ENCODE measurements around the gene OXTR. TPM values are rescaled to one million over a fixed set of nuclear protein-coding genes. Genes with fewer than 3 reads are reported as not detected.
A peak's percentile ranks its signal among the peaks of the same experiment; 100 is the strongest.

OXTR gene
- total RNA-seq, 1 donor from 2014 or later, result 5.3 TPM

DNA sequence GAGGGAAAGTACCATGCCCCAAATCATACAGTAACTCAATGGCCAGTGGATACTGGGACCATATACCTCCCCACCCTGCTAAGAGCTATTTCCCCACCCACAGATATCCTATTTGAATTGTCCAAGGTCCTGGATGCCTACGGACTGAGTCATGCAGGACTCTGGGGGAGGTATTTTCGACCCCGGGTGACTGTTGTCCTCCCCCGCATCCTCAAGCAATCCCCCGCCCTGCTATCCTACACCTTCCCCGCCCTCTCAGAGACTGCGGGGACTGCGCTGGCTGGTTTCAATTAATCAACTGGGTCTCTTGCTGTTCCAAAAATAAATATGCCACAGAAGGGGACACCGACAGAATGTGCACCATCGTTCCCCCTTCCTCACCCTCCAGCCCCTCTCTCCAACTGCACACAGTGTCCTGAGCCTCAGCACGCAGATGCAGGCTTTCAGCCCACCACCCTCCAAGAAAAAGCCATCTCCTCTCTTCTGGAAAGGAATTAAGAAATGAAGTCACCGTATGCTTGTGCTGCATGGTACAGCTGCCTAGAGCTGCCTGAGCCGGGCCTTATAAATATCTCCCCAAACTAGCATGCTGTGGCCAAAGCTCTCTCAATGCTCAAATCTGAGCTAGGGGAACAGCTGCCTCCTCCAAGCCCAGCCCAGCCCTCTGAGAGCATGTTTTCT, 27.7 kb downstream of the OXTR start:
- peaks cover 21% of the 10 kb centered on the region for H3K4me1 Mint-ChIP-seq
- no peak for DNase-seq (ENCODE audit: low read depth, low spot score)
- H3K9me3 Mint-ChIP-seq, result no peaks in the 10 kb centered on the region

DNA sequence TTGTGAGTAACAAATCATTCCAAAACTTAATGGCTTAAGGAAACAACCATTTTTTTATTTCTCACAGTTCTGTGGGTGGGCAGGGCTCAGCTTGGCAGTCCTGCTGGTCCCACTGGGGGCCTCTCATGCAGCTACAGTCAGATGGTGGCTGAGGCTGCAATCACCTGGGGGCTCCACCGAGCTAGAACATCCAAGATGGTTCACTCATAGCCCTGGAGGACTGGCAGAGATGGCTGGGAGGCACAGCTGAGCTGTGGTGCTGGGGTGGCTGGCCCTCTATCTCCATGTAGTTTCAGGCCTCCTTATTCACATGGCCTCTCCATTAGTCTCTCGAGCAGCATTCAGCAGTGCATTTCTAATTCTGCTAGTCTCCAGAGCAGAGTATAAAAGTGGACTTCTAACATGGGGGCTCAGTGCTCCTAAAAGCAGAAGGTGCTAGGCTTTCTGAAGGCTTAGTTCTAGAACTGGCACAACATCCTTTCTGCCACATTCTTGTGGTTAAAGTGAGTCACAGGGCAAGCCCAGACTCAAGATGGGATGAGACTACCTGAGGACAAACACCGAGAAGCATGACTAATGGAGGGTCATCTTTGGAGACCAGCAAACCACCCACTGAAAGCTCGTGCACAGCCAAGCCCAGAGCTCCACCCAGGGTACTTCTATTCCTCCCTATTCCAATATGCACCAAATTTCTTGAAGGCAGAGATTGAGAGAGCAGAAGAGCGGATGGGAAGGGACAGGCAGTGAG, 29.5 kb downstream of the OXTR start:
- Mint-ChIP-seq H3K9me3 (no peaks in the 10 kb centered on the region), H3K27ac (ENCODE audit: unreplicated experiment) (peak overlapping the region; percentile 44), H3K36me3 (ENCODE audit: low read depth) (no peaks in the 10 kb centered on the region), H3K27me3 (ENCODE audit: low read depth) (no peaks in the 10 kb centered on the region), H3K4me1 (peaks cover 21% of the 10 kb centered on the region), H3K4me3 (no peak overlapping the region)
- DNase-seq (ENCODE audit: low read depth, low spot score), result no peak
- TF ChIP-seq, protein P1, sequence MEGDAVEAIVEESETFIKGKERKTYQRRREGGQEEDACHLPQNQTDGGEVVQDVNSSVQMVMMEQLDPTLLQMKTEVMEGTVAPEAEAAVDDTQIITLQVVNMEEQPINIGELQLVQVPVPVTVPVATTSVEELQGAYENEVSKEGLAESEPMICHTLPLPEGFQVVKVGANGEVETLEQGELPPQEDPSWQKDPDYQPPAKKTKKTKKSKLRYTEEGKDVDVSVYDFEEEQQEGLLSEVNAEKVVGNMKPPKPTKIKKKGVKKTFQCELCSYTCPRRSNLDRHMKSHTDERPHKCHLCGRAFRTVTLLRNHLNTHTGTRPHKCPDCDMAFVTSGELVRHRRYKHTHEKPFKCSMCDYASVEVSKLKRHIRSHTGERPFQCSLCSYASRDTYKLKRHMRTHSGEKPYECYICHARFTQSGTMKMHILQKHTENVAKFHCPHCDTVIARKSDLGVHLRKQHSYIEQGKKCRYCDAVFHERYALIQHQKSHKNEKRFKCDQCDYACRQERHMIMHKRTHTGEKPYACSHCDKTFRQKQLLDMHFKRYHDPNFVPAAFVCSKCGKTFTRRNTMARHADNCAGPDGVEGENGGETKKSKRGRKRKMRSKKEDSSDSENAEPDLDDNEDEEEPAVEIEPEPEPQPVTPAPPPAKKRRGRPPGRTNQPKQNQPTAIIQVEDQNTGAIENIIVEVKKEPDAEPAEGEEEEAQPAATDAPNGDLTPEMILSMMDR (conservative IDR thresholded peaks at IDR 0.05), result no peak

More for the DNA sequence above, 27.7 kb downstream of the OXTR start:
- Mint-ChIP-seq H3K27ac (ENCODE audit: unreplicated experiment) (no peak overlapping the region), H3K4me3 (peak overlapping the region; percentile 5), H3K36me3 (ENCODE audit: low read depth) (no peaks in the 10 kb centered on the region), H3K27me3 (ENCODE audit: low read depth) (no peaks in the 10 kb centered on the region)
- TF ChIP-seq, protein P1 (conservative IDR thresholded peaks at IDR 0.05), result no peak

DNA sequence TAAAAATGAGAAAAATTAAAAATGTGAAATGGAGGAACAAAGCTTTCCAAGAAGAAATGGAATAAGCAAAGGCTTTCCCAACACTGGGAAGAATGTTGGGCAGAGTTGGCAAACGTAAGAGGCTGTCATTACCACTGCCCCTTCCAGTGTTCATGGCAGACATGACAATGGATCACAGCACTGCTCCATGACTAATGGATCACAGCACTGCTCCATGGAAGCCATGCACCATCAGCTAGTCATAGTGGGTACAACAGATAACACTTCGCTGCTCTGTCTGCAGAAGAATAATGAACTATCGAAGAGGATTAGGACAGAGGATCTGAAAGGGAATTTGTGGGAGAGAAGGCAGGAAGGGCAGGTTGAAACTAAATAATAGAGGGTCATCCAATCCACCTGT, 30.8 kb downstream of the OXTR start:
- Mint-ChIP-seq H3K4me1 (peaks cover 23% of the 10 kb centered on the region), H3K9me3 (no peaks in the 10 kb centered on the region), H3K4me3 (no peak overlapping the region), H3K36me3 (ENCODE audit: low read depth) (no peaks in the 10 kb centered on the region), H3K27me3 (ENCODE audit: low read depth) (no peaks in the 10 kb centered on the region), H3K27ac (ENCODE audit: unreplicated experiment) (no peak overlapping the region)
- DNase-seq (ENCODE audit: low read depth, low spot score), result no peak
- TF ChIP-seq, protein P1 (conservative IDR thresholded peaks at IDR 0.05), result no peak

DNA sequence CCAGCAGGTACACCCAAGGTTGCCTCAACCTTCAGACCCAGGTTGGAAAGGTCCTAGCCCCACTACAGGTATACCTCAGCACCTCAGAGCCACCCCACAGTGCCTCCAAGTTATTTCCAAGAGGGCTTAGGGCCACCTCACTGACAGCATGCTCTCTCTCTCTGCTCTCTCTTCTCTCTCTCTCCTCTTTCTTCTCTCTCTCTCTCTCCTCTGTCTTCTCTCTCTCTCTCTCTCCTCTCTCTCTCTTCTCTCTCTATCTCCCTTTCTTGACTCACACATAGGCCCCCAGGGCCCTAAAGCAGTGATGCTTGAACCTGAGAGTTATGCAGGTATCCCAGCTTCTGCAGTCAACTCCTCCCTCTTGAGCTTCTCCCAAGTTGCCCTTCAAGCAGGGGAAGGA, 31.6 kb downstream of the OXTR start:
- Mint-ChIP-seq H3K9me3 (no peaks in the 10 kb centered on the region), H3K4me1 (peaks cover 21% of the 10 kb centered on the region), H3K4me3 (no peak overlapping the region), H3K36me3 (ENCODE audit: low read depth) (no peaks in the 10 kb centered on the region), H3K27ac (ENCODE audit: unreplicated experiment) (no peak overlapping the region), H3K27me3 (ENCODE audit: low read depth) (no peaks in the 10 kb centered on the region)
- TF ChIP-seq, protein P1 (conservative IDR thresholded peaks at IDR 0.05), result no peak
- DNase-seq (ENCODE audit: low read depth, low spot score), result no peak

DNA sequence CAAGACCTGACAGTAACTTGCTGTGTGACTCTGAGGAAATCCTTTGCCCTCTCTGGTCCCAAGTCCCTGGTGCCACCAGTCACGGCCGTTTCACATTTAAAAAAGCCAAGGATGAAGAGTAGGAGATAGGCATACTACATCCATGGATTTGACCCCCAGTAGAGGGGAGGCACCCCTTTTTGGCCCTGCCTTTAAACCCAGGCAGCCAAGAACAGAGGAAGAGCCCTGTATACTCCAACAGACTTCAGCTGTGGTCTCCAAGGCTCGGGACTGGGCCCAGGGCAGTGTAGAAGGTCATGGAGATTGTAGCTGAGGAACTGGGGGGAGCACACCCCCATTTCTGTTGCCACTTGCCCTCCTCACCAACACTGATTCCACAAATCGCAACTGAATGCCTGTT, 32.1 kb downstream of the OXTR start:
- Mint-ChIP-seq H3K9me3 (no peaks in the 10 kb centered on the region), H3K27ac (ENCODE audit: unreplicated experiment) (no peak overlapping the region), H3K4me3 (no peak overlapping the region), H3K4me1 (peaks cover 16% of the 10 kb centered on the region), H3K36me3 (ENCODE audit: low read depth) (no peaks in the 10 kb centered on the region), H3K27me3 (ENCODE audit: low read depth) (no peaks in the 10 kb centered on the region)
- TF ChIP-seq, protein P1 (conservative IDR thresholded peaks at IDR 0.05), result no peak
- no peak for DNase-seq (ENCODE audit: low read depth, low spot score)

Data from neural crest cell (in vitro differentiated cells).